GM12878 (cell line): ENCODE measurements around the gene DYTN.

Experiments used
- ATF7 ChIP-seq: fragments of 450-650 bp; IDR thresholded peaks from 2 replicates; pipeline ENCODE4 v1.6.1; 2016; ENCODE audit warnings: low read depth, mild to moderate bottlenecking
- FOXM1 ChIP-seq: IDR thresholded peaks from 2 replicates; pipeline ENCODE4 v1.6.1; 2012; ENCODE audit warnings: low read depth, mild to moderate bottlenecking, inconsistent platforms, low read length, moderate library complexity
- POLR2A ChIP-seq: IDR thresholded peaks from 2 replicates; pipeline ENCODE4 v1.6.1; 2011; ENCODE audit warnings: low read depth, mild to moderate bottlenecking, low read length
- POLR2AphosphoS5 ChIP-seq: IDR thresholded peaks from 2 replicates; pipeline ENCODE4 v1.6.1; 2011; ENCODE audit warnings: mild to moderate bottlenecking, low read length, inconsistent platforms
- SREBF2 ChIP-seq: IDR thresholded peaks from 2 replicates; pipeline ENCODE4 v1.6.1; 2012; ENCODE audit warnings: mild to moderate bottlenecking, low read length
- ZZZ3 ChIP-seq: IDR thresholded peaks from 2 replicates; pipeline ENCODE4 v1.6.1; 2011; ENCODE audit warnings: low read depth; ENCODE audit not compliant: control insufficient read depth, insufficient read length
- TF ChIP-seq, protein P1 (sequence below): IDR thresholded peaks from 2 replicates; pipeline ENCODE4 v1.6.1; 2012; ENCODE audit warnings: mild to moderate bottlenecking, low read depth, low read length
- TF ChIP-seq, protein P2 (sequence below), 3 experiments: IDR thresholded peaks in 2 of 3; conservative IDR thresholded peaks in 1 of 3; 2 replicates each; pipeline ENCODE4 v1.5.1; 2011; ENCODE audit warnings: low read depth in 3 of 3, low read length in 3 of 3, mild to moderate bottlenecking in 3 of 3, control low read depth in 2 of 3, moderate library complexity in 2 of 3, inconsistent platforms in 1 of 3, mixed read lengths in 1 of 3; ENCODE audit not compliant: control insufficient read depth in 2 of 3, insufficient read depth in 1 of 3; ENCODE audit errors: extremely low read depth in 1 of 3
- TF ChIP-seq, protein P3 (sequence below): fragments of 450-650 bp; IDR thresholded peaks from 2 replicates; pipeline ENCODE4 v1.6.1; 2016; ENCODE audit warnings: mild to moderate bottlenecking, moderate library complexity, borderline replicate concordance

DNA sequence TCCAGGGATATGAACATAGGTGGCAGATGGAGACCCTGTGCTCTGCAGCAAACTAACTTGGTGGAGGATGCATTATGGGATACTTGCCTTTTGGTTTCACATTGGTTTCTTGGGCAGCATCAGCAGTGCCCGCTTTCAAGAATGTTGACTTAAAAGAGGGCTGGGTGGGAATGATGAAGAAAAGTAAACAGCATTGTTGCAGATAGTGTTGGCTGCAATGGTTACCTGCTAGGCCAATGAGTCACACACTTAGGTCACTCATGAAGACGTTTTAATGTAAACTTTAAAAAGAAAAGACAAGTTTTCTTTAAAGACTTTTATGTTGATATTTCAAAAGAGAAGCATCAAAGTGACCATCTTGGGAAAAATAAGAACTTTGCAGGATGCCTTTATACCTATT is 102.0 kb downstream of the DYTN start:
- TF ChIP-seq ATF7 = no peak
- TF ChIP-seq ZZZ3 = no peak
- TF ChIP-seq, protein P1, sequence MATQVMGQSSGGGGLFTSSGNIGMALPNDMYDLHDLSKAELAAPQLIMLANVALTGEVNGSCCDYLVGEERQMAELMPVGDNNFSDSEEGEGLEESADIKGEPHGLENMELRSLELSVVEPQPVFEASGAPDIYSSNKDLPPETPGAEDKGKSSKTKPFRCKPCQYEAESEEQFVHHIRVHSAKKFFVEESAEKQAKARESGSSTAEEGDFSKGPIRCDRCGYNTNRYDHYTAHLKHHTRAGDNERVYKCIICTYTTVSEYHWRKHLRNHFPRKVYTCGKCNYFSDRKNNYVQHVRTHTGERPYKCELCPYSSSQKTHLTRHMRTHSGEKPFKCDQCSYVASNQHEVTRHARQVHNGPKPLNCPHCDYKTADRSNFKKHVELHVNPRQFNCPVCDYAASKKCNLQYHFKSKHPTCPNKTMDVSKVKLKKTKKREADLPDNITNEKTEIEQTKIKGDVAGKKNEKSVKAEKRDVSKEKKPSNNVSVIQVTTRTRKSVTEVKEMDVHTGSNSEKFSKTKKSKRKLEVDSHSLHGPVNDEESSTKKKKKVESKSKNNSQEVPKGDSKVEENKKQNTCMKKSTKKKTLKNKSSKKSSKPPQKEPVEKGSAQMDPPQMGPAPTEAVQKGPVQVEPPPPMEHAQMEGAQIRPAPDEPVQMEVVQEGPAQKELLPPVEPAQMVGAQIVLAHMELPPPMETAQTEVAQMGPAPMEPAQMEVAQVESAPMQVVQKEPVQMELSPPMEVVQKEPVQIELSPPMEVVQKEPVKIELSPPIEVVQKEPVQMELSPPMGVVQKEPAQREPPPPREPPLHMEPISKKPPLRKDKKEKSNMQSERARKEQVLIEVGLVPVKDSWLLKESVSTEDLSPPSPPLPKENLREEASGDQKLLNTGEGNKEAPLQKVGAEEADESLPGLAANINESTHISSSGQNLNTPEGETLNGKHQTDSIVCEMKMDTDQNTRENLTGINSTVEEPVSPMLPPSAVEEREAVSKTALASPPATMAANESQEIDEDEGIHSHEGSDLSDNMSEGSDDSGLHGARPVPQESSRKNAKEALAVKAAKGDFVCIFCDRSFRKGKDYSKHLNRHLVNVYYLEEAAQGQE = no peak
- TF ChIP-seq, protein P2, sequence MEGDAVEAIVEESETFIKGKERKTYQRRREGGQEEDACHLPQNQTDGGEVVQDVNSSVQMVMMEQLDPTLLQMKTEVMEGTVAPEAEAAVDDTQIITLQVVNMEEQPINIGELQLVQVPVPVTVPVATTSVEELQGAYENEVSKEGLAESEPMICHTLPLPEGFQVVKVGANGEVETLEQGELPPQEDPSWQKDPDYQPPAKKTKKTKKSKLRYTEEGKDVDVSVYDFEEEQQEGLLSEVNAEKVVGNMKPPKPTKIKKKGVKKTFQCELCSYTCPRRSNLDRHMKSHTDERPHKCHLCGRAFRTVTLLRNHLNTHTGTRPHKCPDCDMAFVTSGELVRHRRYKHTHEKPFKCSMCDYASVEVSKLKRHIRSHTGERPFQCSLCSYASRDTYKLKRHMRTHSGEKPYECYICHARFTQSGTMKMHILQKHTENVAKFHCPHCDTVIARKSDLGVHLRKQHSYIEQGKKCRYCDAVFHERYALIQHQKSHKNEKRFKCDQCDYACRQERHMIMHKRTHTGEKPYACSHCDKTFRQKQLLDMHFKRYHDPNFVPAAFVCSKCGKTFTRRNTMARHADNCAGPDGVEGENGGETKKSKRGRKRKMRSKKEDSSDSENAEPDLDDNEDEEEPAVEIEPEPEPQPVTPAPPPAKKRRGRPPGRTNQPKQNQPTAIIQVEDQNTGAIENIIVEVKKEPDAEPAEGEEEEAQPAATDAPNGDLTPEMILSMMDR (IDR thresholded peaks at IDR 0.05 in 2 of 3, conservative IDR thresholded peaks at IDR 0.05 in 1 of 3; ENCODE audit: control insufficient read depth in 2 of 3, extremely low read depth in 1 of 3, insufficient read depth in 1 of 3, low read depth in 3 of 3, low read length in 3 of 3) = no peak
- no peak for TF ChIP-seq POLR2AphosphoS5
- TF ChIP-seq, protein P3, sequence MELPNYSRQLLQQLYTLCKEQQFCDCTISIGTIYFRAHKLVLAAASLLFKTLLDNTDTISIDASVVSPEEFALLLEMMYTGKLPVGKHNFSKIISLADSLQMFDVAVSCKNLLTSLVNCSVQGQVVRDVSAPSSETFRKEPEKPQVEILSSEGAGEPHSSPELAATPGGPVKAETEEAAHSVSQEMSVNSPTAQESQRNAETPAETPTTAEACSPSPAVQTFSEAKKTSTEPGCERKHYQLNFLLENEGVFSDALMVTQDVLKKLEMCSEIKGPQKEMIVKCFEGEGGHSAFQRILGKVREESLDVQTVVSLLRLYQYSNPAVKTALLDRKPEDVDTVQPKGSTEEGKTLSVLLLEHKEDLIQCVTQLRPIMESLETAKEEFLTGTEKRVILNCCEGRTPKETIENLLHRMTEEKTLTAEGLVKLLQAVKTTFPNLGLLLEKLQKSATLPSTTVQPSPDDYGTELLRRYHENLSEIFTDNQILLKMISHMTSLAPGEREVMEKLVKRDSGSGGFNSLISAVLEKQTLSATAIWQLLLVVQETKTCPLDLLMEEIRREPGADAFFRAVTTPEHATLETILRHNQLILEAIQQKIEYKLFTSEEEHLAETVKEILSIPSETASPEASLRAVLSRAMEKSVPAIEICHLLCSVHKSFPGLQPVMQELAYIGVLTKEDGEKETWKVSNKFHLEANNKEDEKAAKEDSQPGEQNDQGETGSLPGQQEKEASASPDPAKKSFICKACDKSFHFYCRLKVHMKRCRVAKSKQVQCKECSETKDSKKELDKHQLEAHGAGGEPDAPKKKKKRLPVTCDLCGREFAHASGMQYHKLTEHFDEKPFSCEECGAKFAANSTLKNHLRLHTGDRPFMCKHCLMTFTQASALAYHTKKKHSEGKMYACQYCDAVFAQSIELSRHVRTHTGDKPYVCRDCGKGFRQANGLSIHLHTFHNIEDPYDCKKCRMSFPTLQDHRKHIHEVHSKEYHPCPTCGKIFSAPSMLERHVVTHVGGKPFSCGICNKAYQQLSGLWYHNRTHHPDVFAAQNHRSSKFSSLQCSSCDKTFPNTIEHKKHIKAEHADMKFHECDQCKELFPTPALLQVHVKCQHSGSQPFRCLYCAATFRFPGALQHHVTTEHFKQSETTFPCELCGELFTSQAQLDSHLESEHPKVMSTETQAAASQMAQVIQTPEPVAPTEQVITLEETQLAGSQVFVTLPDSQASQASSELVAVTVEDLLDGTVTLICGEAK = no peak
- no peak for TF ChIP-seq SREBF2
- TF ChIP-seq POLR2A = no peak
- no peak for TF ChIP-seq FOXM1
